ENCODE results near the gene PI3.

Gene PI3

GRCh38 chr20:45181639-45182038 lies 6.9 kb downstream of the PI3 start:
- DNase-seq (ENCODE audit: insufficient read length, low spot score) (no peak), FAIRE-seq (no peak)
- TF ChIP-seq POU2F2 (IDR thresholded peaks at IDR 0.05; ENCODE audit: low read depth, low read length) (no peak), POLR2A (IDR thresholded peaks at IDR 0.05; ENCODE audit: low read depth, low read length) (no peak), SPI1 (IDR thresholded peaks at IDR 0.05; ENCODE audit: low read depth, low read length) (no peak), TAF1 (IDR thresholded peaks at IDR 0.05; ENCODE audit: low read depth, low read length) (no peak), POLR2AphosphoS5 (IDR thresholded peaks at IDR 0.05; ENCODE audit: low read depth, low read length) (no peak), PAX5 (IDR thresholded peaks at IDR 0.05; ENCODE audit: insufficient read depth, low read length, severe bottlenecking) (no peak)

GRCh38 chr20:45183084-45183483 lies 8.4 kb downstream of the PI3 start:
- DNase-seq (ENCODE audit: insufficient read length, low spot score) (no peak), FAIRE-seq (no peak)
- no peak for TF ChIP-seq TAF1 (IDR thresholded peaks at IDR 0.05; ENCODE audit: low read depth, low read length)
- no peak for TF ChIP-seq POLR2A (IDR thresholded peaks at IDR 0.05; ENCODE audit: low read depth, low read length)
- TF ChIP-seq PAX5 (IDR thresholded peaks at IDR 0.05; ENCODE audit: insufficient read depth, low read length, severe bottlenecking): no peak
- no peak for TF ChIP-seq SPI1 (IDR thresholded peaks at IDR 0.05; ENCODE audit: low read depth, low read length)
- no peak for TF ChIP-seq POLR2AphosphoS5 (IDR thresholded peaks at IDR 0.05; ENCODE audit: low read depth, low read length)
- TF ChIP-seq POU2F2 (IDR thresholded peaks at IDR 0.05; ENCODE audit: low read depth, low read length): no peak

GRCh38 chr20:45187693-45188092 lies 13.0 kb downstream of the PI3 start:
- DNase-seq (ENCODE audit: insufficient read length, low spot score) (no peak), FAIRE-seq (no peak)
- no peak for TF ChIP-seq POU2F2 (IDR thresholded peaks at IDR 0.05; ENCODE audit: low read depth, low read length)
- no peak for TF ChIP-seq POLR2AphosphoS5 (IDR thresholded peaks at IDR 0.05; ENCODE audit: low read depth, low read length)
- TF ChIP-seq POLR2A (IDR thresholded peaks at IDR 0.05; ENCODE audit: low read depth, low read length): no peak
- no peak for TF ChIP-seq PAX5 (IDR thresholded peaks at IDR 0.05; ENCODE audit: insufficient read depth, low read length, severe bottlenecking)
- no peak for TF ChIP-seq TAF1 (IDR thresholded peaks at IDR 0.05; ENCODE audit: low read depth, low read length)
- TF ChIP-seq SPI1 (IDR thresholded peaks at IDR 0.05; ENCODE audit: low read depth, low read length): no peak

GRCh38 chr20:45189067-45189609 lies 14.4 kb downstream of the PI3 start:
- no peak for FAIRE-seq
- DNase-seq (ENCODE audit: insufficient read length, low spot score): no peak
- TF ChIP-seq POLR2A (IDR thresholded peaks at IDR 0.05; ENCODE audit: low read depth, low read length): no peak

GRCh38 chr20:45189861-45190260 lies 15.2 kb downstream of the PI3 start:
- no peak for FAIRE-seq
- no peak for DNase-seq (ENCODE audit: insufficient read length, low spot score)
- TF ChIP-seq POLR2AphosphoS5 (IDR thresholded peaks at IDR 0.05; ENCODE audit: low read depth, low read length): no peak

GRCh38 chr20:45191926-45192325 lies 17.2 kb downstream of the PI3 start:
- DNase-seq (ENCODE audit: insufficient read length, low spot score) (no peak), FAIRE-seq (no peak)
- TF ChIP-seq POLR2AphosphoS5 (IDR thresholded peaks at IDR 0.05; ENCODE audit: low read depth, low read length): no peak
- TF ChIP-seq SPI1 (IDR thresholded peaks at IDR 0.05; ENCODE audit: low read depth, low read length): no peak
- TF ChIP-seq POU2F2 (IDR thresholded peaks at IDR 0.05; ENCODE audit: low read depth, low read length): no peak
- no peak for TF ChIP-seq PAX5 (IDR thresholded peaks at IDR 0.05; ENCODE audit: insufficient read depth, low read length, severe bottlenecking)
- TF ChIP-seq POLR2A (IDR thresholded peaks at IDR 0.05; ENCODE audit: low read depth, low read length): no peak
- no peak for TF ChIP-seq TAF1 (IDR thresholded peaks at IDR 0.05; ENCODE audit: low read depth, low read length)

GRCh38 chr20:45193331-45193730 lies 18.6 kb downstream of the PI3 start:
- no peak for FAIRE-seq

GRCh38 chr20:45206725-45207124 lies 32.0 kb downstream of the PI3 start, which contains the start of gene SEMG1:
Gene SEMG1 (plus strand): TSS chr20:45207033. CDS start chr20:45207054, 21 bp downstream.
- FAIRE-seq: no peak
- TF ChIP-seq POU2F2 (IDR thresholded peaks at IDR 0.05; ENCODE audit: low read depth, low read length) (no peak), TAF1 (IDR thresholded peaks at IDR 0.05; ENCODE audit: low read depth, low read length) (no peak), SPI1 (IDR thresholded peaks at IDR 0.05; ENCODE audit: low read depth, low read length) (no peak), POLR2AphosphoS5 (IDR thresholded peaks at IDR 0.05; ENCODE audit: low read depth, low read length) (no peak), POLR2A (IDR thresholded peaks at IDR 0.05; ENCODE audit: low read depth, low read length) (no peak), PAX5 (IDR thresholded peaks at IDR 0.05; ENCODE audit: insufficient read depth, low read length, severe bottlenecking) (no peak)
- DNase-seq (ENCODE audit: insufficient read length, low spot score): no peak

More at GRCh38 chr20:45193331-45193730, 18.6 kb downstream of the PI3 start:
- no peak for DNase-seq (ENCODE audit: insufficient read length, low spot score)
- no peak for TF ChIP-seq SPI1 (IDR thresholded peaks at IDR 0.05; ENCODE audit: low read depth, low read length)
- no peak for TF ChIP-seq TAF1 (IDR thresholded peaks at IDR 0.05; ENCODE audit: low read depth, low read length)
- TF ChIP-seq POLR2A (IDR thresholded peaks at IDR 0.05; ENCODE audit: low read depth, low read length): no peak
- TF ChIP-seq POLR2AphosphoS5 (IDR thresholded peaks at IDR 0.05; ENCODE audit: low read depth, low read length): no peak
- TF ChIP-seq PAX5 (IDR thresholded peaks at IDR 0.05; ENCODE audit: insufficient read depth, low read length, severe bottlenecking): no peak
- no peak for TF ChIP-seq POU2F2 (IDR thresholded peaks at IDR 0.05; ENCODE audit: low read depth, low read length)

- FAIRE-seq (no peak), DNase-seq (ENCODE audit: insufficient read length, low spot score) (no peak)
- no peak for TF ChIP-seq POU2F2 (IDR thresholded peaks at IDR 0.05; ENCODE audit: low read depth, low read length)
- no peak for TF ChIP-seq PAX5 (IDR thresholded peaks at IDR 0.05; ENCODE audit: insufficient read depth, low read length, severe bottlenecking)
- no peak for TF ChIP-seq POLR2A (IDR thresholded peaks at IDR 0.05; ENCODE audit: low read depth, low read length)
- TF ChIP-seq SPI1 (IDR thresholded peaks at IDR 0.05; ENCODE audit: low read depth, low read length): no peak
- TF ChIP-seq TAF1 (IDR thresholded peaks at IDR 0.05; ENCODE audit: low read depth, low read length): no peak
- TF ChIP-seq POLR2AphosphoS5 (IDR thresholded peaks at IDR 0.05; ENCODE audit: low read depth, low read length): no peak
Measured at GRCh38 chr20:45209924-45210323, 35.2 kb downstream of the PI3 start.
